Measurements from ENCODE around the gene RCE1.

Gene RCE1

DNA sequence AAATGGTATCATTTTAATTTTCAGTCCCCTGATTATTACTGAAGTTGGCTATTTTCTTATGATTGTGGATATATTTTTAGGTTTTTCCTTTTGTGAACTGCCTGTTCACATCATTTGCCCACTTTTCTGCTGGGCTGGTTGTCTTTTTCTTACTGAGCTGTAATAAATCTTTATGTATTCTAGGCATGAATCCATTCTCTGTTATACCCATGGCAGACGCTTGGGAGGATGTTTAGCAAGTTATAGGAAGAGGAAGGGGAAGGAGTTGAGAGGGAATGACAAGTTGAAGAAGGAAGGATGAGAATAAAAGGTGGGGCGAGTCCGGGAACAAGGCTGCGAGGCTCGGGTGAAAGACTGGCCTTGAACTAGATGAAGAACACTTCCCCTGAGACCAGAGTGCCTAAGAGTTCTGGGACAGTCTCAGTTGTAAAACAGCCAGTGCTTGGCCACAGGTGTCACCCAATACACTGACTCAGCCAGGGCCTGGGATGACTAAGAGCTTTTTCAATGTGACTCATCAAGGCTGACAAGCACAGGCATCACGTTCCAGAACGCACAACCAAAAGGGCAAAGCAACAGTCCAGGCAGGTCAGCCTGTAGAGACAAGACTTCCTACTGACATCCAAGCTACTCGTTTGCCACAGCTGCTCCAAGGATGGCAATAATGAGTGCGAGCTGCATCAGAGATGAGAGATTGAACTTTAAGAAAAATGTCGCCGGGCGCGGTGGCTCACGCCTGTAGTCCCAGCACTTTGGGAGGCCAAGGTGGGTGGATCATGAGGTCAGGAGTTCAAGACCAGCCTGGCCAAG is 48.8 kb downstream of the RCE1 start:
- DNase-seq, result peak; percentile 98

DNA sequence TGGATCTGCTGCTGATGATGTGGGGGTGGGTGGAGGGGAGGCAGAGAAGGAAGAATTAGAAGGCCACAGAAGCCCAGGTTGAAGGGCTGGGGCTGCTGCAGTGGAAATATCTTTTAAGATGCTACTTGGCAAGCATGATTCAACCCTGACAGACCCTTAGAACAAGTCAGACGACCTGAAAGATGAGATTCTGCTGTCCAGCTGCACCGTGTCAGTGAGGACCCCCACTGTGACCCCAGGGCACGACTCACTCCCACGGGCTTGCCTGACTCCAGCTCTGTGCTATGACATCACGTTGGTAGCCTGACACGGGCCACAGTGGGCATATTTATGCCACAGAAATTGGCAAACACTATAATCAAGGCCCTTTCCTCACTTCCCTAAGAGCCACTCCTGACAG is 49.7 kb downstream of the RCE1 start:
- peak; percentile 63 for DNase-seq

- DNase-seq, result no peak
These were observed 50.9 kb downstream of the RCE1 start for GRCh38 chr11:66894141-66894540.
